Measurements from ENCODE around the gene CCDC127.

GRCh38 chr5:158807-159447, 59.0 kb downstream of the CCDC127 start:
- TF ChIP-seq CTCF (conservative IDR thresholded peaks at IDR 0.05; ENCODE audit: low read depth, low read length) (no peak), EZH2 (IDR thresholded peaks at IDR 0.05; ENCODE audit: low read length, unreplicated experiment) (no peak)
